ENCODE data around the gene ANO9. TPM values are rescaled to one million over a fixed set of nuclear protein-coding genes. Genes with fewer than 3 reads are reported as not detected.

Gene ANO9
- total RNA-seq, 4 donors from 2014 or later, result 0.44 to 1.5 (median 0.63) TPM

DNA sequence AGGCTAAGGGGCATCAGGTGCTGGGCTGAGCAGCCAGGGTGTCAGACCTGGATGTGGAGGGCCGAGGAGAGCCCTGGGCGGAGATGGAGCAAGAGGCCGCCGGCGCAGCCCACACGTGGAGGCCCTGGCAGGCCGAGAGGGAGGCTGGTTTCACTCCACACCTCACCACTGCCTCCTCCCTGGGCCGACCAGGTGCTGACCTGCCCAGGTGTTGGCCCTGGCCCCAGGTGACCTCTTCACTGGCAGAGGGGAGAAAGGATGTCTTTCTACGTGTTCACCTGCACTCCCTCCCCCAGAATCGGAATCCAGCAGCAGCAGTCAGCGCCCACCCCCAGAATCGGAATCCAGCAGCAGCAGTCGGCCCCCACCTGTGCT is 781 bp downstream of the ANO9 start:
- TF ChIP-seq, protein P1, sequence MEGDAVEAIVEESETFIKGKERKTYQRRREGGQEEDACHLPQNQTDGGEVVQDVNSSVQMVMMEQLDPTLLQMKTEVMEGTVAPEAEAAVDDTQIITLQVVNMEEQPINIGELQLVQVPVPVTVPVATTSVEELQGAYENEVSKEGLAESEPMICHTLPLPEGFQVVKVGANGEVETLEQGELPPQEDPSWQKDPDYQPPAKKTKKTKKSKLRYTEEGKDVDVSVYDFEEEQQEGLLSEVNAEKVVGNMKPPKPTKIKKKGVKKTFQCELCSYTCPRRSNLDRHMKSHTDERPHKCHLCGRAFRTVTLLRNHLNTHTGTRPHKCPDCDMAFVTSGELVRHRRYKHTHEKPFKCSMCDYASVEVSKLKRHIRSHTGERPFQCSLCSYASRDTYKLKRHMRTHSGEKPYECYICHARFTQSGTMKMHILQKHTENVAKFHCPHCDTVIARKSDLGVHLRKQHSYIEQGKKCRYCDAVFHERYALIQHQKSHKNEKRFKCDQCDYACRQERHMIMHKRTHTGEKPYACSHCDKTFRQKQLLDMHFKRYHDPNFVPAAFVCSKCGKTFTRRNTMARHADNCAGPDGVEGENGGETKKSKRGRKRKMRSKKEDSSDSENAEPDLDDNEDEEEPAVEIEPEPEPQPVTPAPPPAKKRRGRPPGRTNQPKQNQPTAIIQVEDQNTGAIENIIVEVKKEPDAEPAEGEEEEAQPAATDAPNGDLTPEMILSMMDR (IDR thresholded peaks at IDR 0.05; ENCODE audit: low read depth), result no peak

- TF ChIP-seq, protein P1 (IDR thresholded peaks at IDR 0.05; ENCODE audit: low read depth), result no peak
These were observed 1.5 kb downstream of the ANO9 start for GRCh38 chr11:440065-441042.

DNA sequence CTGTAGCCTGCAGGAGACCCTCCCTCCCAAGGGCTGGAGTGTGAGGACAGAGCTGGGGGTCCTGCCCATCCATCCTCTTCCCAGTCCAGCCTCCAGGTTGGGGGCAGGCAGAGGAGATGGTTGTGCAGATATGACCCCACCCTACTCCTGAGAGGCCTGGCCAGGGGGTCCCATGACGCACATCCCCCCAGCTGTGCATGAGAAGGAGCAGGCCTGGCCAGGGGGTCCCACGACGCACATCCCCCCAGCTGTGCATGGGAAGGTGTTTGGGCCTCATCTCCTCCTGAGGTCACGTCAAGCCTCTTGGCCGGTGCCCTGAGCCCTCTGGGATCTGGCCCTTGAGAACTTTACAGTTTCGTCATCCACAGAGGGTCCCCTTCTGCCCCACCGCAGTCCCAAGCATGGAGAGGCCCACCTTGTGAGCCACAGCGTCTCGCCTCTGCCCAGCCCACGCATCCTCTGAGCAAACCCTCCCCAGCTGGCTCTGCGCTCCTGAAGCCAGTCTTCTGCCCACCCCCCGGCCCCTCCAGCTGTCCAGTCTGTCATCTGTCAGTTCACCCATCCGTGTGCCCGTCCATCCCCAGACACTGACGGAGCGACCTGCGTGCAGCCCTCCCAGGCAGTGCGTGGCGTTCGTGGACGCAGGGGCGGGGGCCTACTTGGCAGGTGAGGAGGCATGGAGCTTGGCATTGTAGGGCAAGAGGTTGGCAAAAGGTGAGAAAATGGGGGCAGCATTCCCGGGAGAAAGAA is 2.3 kb downstream of the ANO9 start:
- TF ChIP-seq, protein P1 (IDR thresholded peaks at IDR 0.05; ENCODE audit: low read depth), result no peak

DNA sequence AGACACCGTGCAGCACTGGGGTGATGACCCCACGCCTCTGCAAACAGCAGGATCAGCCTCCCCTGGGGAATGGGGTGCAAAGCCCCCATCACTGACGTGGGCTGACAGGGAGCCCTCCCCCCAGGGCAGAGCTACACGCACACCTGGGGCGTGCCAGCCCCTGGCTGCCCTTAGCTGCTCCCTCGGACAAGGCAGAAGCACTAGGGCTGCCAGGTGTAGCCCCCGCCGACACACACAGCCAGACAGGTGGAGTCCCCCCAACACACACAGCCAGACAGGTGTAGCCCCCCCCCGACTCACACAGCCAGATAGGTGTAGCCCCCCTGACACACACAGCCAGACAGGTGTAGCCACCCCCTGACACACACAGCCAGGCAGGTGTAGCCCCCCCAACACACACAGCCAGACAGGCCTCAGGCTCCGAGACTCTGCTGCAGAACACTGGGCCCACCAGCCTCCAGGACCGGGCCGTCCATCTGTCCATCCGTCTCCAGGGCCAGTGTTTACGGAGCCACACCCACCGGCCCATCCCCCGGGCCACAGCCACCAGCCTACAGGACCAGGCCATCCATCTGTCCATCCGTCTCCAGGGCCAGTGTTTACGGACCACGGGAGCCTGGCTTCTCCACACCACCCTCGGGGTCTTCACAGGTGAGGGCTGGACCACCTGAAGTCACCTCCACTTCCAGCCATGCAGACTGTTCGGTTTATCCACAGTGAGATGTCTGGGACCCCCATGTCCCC is 3.5 kb downstream of the ANO9 start:
- TF ChIP-seq, protein P1 (IDR thresholded peaks at IDR 0.05; ENCODE audit: low read depth), result no peak

GRCh38 chr11:437228-437870 is 4.5 kb downstream of the ANO9 start:
- TF ChIP-seq, protein P1 (IDR thresholded peaks at IDR 0.05; ENCODE audit: low read depth), result no peak

DNA sequence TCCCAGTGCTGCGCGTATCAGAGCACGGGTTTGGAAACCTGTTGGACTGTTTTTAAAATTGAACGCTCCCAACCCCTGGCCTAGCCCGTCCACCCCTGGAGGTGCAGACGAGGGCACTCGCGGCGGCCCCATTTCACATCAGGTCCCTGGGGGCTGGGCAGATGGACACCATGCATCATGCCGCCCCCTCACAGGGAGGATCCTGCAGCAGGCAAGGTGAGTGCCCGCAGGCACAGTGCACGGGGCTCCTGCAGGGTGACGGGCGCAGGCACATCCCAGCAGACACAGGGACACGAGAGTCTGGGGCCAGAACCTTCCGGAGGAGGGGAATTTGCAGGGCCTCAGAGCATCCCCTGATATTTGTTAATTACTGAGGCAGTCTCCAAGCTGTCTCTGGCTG is 7.3 kb downstream of the ANO9 start:
- TF ChIP-seq, protein P1 (IDR thresholded peaks at IDR 0.05; ENCODE audit: low read depth), result no peak
